HepG2 (cell line): ENCODE results near the gene NOXO1. TPM values are rescaled to one million over a fixed set of nuclear protein-coding genes. Genes with fewer than 3 reads are reported as not detected.
A peak's percentile ranks its signal among the peaks of the same experiment; 100 is the strongest.

ENCODE experiments used
- HNRNPL ChIP-seq: fragments of 200-400 bp; formaldehyde crosslinking; IDR thresholded peaks from 2 replicates; pipeline ENCODE4 v1.6.1; 2017; ENCODE audit warnings: mild to moderate bottlenecking, low read depth, low read length
- MZF1 ChIP-seq: sonication (generic); formaldehyde crosslinking; IDR thresholded peaks from 2 replicates; pipeline ENCODE4 v1.8.1; 2023; ENCODE audit warnings: mild to moderate bottlenecking, missing genetic modification reagents, borderline replicate concordance
- NFE2L2 ChIP-seq: fragments of 150-350 bp; IDR thresholded peaks from 2 replicates; pipeline ENCODE4 v1.6.1; 2014; ENCODE audit warnings: low read length
- REXO4 ChIP-seq: sonication (generic); formaldehyde crosslinking; IDR thresholded peaks from 2 replicates; pipeline ENCODE4 v1.8.0; 2022; ENCODE audit warnings: missing genetic modification reagents, mild to moderate bottlenecking, borderline replicate concordance
- SKI ChIP-seq: fragments of 450-650 bp; IDR thresholded peaks from one replicate; pipeline ENCODE4 v1.6.1; 2018; ENCODE audit warnings: mild to moderate bottlenecking; ENCODE audit not compliant: partially characterized antibody
- SP1 ChIP-seq, 2 experiments: fragments of 450-650 bp in 1 of 2; sonication (generic) in 1 of 2; formaldehyde crosslinking in 1 of 2; IDR thresholded peaks; 2 replicates each; pipeline versions ENCODE4 v1.4.0 to v1.6.1; 2016 to 2020; ENCODE audit warnings: missing genetic modification reagents in 1 of 2
- SRF ChIP-seq: IDR thresholded peaks from 2 replicates; pipeline ENCODE4 v1.6.1; 2011; ENCODE audit warnings: mild to moderate bottlenecking, low read depth, low read length, moderate library complexity
- THAP11 ChIP-seq: IDR thresholded peaks from 2 replicates; pipeline ENCODE4 v1.6.1; 2016; ENCODE audit warnings: missing biosample characterization, missing genetic modification reagents
- YEATS4 ChIP-seq: sonication (generic); formaldehyde crosslinking; IDR thresholded peaks from 2 replicates; pipeline ENCODE4 v1.4.0; 2020; ENCODE audit warnings: missing genetic modification reagents, borderline replicate concordance
- ZNF446 ChIP-seq: sonication (generic); formaldehyde crosslinking; IDR thresholded peaks from 2 replicates; pipeline ENCODE4 v1.5.0; 2020; ENCODE audit warnings: mild to moderate bottlenecking, missing genetic modification reagents
- ZNF546 ChIP-seq: sonication (generic); formaldehyde crosslinking; conservative IDR thresholded peaks from 2 replicates; pipeline ENCODE4 v1.8.1; 2023; ENCODE audit warnings: mild to moderate bottlenecking, missing genetic modification reagents
- ZSCAN29 ChIP-seq: sonication (generic); formaldehyde crosslinking; conservative IDR thresholded peaks from 2 replicates; pipeline ENCODE4 v1.4.0; 2020; ENCODE audit warnings: mild to moderate bottlenecking, missing genetic modification reagents
- polyA plus RNA-seq, 8 experiments: library from polyadenylated mRNA; depleted of rRNA in 3 of 8; stranded (reverse) in 7 of 8; unstranded in 1 of 8; fragments of >200 nt; fragmentation: Illumina TruSeq in 4 of 8; extraction: Trizol in 4 of 8; gene quantifications; 2 replicates each; pipeline versions ENCODE4 v1.2.1 to v1.2.3, GENCODE V29; 2011 to 2016; ENCODE audit warnings: low read depth in 4 of 8, missing spikeins in 1 of 8, mixed read lengths in 1 of 8; ENCODE audit not compliant: insufficient read depth in 1 of 8
- total RNA-seq, 5 experiments: library from RNA; depleted of rRNA; stranded (reverse); fragments of >200 nt; fragmentation: Illumina TruSeq; extraction: Trizol; gene quantifications; 2 replicates each; pipeline ENCODE4 v1.2.3, GENCODE V29; 2016; ENCODE audit warnings: low read depth in 1 of 5
- TF ChIP-seq, protein P1 (sequence below), 2 experiments: sonication (generic) in 1 of 2; formaldehyde crosslinking in 1 of 2; IDR thresholded peaks; 2 replicates each; pipeline versions ENCODE4 v1.6.1 to v1.9.0; 2014 to 2022; ENCODE audit warnings: antibody characterized with exemption in 1 of 2, borderline replicate concordance in 1 of 2, inconsistent platforms in 1 of 2, low read depth in 1 of 2, missing genetic modification reagents in 1 of 2
- TF ChIP-seq, protein P2 (sequence below): IDR thresholded peaks from 2 replicates; pipeline ENCODE4 v1.6.1; 2016; ENCODE audit warnings: mild to moderate bottlenecking
- TF ChIP-seq, protein P3 (sequence below): sonication (generic); formaldehyde crosslinking; conservative IDR thresholded peaks from 2 replicates; pipeline ENCODE4 v1.4.0; 2020; ENCODE audit warnings: missing genetic modification reagents
- TF ChIP-seq, protein P4 (sequence below): sonication (generic); formaldehyde crosslinking; IDR thresholded peaks from 2 replicates; pipeline ENCODE4 v1.4.0; 2020; ENCODE audit warnings: mild to moderate bottlenecking, missing genetic modification reagents

The NOXO1 gene
- total and polyA plus RNA-seq, 2 of the 13 experiments (the other 11 are each of a cell fraction or from before 2014, with no cell fraction given) = 0.69 to 1.4 TPM

DNA sequence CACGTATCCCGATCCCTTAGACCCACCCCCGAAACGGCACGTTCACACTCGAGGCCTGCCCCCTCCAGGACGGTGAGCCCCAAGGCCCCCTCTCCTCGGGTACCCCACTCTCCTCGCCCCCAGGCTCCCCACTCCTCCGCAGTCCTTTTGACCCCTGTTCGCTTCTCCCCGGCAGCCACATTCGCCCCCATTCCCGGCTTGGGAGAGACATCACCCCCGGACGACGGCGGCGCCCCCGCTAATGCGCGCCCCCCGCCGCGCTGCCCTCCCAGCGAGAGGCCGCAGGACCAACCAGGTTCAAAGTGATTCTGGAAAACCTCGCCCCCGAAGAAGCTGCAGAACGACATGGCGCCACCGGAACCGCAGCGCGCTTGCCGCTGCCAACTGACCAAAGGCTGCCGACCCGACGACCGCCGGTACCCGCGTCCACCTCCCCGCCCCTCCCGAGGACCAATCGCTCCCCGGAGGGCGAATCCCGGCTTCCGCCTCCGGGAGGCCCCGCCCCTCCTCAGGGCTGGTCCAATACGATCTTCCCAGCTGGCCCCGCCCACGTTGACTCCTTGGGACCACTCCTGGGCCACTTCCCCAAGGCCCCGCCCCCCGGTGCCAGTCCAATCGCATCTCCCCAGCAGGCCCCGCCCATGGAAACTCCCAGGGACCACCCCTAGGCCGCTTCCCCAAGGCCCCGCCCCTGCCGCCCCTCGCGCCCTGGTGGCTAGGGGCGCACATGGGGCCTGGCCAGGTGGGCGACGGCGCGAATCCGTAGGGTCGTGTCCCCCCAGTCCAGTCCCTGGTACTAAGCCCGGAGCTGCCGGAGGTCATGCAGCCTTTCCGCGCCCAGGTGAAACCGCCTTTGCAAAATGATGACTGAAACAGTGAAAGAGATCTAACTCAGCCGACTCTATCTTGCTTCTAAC, 38.2 kb downstream of the NOXO1 start, which contains the start of gene MSRB1 (continued):
- no peak for TF ChIP-seq ZNF446 (CRISPR knock-in tag)
- TF ChIP-seq MZF1 (CRISPR knock-in tag) = no peak
- no peak for TF ChIP-seq SRF
- TF ChIP-seq THAP11 (CRISPR knock-in tag) = peak; percentile 72
- TF ChIP-seq REXO4 (CRISPR knock-in tag) = 0 out of 2 replicates have a peak, but pooled peaks have one; percentile 70
- peak; percentile 75; the same call in 1 of the 2 replicates for TF ChIP-seq YEATS4
- TF ChIP-seq, protein P1, sequence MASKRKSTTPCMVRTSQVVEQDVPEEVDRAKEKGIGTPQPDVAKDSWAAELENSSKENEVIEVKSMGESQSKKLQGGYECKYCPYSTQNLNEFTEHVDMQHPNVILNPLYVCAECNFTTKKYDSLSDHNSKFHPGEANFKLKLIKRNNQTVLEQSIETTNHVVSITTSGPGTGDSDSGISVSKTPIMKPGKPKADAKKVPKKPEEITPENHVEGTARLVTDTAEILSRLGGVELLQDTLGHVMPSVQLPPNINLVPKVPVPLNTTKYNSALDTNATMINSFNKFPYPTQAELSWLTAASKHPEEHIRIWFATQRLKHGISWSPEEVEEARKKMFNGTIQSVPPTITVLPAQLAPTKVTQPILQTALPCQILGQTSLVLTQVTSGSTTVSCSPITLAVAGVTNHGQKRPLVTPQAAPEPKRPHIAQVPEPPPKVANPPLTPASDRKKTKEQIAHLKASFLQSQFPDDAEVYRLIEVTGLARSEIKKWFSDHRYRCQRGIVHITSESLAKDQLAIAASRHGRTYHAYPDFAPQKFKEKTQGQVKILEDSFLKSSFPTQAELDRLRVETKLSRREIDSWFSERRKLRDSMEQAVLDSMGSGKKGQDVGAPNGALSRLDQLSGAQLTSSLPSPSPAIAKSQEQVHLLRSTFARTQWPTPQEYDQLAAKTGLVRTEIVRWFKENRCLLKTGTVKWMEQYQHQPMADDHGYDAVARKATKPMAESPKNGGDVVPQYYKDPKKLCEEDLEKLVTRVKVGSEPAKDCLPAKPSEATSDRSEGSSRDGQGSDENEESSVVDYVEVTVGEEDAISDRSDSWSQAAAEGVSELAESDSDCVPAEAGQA (IDR thresholded peaks at IDR 0.05; ENCODE audit: low read depth) = no peak
- TF ChIP-seq, protein P1 (CRISPR knock-in tag; IDR thresholded peaks at IDR 0.05; ENCODE audit: borderline replicate concordance) = 0 out of 2 replicates have a peak, but pooled peaks have one; percentile 33
- 0 out of 2 replicates have a peak, but pooled peaks have one; percentile 55 for TF ChIP-seq ZSCAN29 (CRISPR knock-in tag)
- TF ChIP-seq, protein P2, sequence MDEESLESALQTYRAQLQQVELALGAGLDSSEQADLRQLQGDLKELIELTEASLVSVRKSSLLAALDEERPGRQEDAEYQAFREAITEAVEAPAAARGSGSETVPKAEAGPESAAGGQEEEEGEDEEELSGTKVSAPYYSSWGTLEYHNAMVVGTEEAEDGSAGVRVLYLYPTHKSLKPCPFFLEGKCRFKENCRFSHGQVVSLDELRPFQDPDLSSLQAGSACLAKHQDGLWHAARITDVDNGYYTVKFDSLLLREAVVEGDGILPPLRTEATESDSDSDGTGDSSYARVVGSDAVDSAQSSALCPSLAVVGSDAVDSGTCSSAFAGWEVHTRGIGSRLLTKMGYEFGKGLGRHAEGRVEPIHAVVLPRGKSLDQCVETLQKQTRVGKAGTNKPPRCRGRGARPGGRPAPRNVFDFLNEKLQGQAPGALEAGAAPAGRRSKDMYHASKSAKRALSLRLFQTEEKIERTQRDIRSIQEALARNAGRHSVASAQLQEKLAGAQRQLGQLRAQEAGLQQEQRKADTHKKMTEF = peak; percentile 26
- TF ChIP-seq SKI = no peak
- TF ChIP-seq, protein P3, sequence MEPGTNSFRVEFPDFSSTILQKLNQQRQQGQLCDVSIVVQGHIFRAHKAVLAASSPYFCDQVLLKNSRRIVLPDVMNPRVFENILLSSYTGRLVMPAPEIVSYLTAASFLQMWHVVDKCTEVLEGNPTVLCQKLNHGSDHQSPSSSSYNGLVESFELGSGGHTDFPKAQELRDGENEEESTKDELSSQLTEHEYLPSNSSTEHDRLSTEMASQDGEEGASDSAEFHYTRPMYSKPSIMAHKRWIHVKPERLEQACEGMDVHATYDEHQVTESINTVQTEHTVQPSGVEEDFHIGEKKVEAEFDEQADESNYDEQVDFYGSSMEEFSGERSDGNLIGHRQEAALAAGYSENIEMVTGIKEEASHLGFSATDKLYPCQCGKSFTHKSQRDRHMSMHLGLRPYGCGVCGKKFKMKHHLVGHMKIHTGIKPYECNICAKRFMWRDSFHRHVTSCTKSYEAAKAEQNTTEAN (CRISPR knock-in tag) = 0 out of 2 replicates have a peak, but pooled peaks have one; percentile 29
- TF ChIP-seq, protein P4, sequence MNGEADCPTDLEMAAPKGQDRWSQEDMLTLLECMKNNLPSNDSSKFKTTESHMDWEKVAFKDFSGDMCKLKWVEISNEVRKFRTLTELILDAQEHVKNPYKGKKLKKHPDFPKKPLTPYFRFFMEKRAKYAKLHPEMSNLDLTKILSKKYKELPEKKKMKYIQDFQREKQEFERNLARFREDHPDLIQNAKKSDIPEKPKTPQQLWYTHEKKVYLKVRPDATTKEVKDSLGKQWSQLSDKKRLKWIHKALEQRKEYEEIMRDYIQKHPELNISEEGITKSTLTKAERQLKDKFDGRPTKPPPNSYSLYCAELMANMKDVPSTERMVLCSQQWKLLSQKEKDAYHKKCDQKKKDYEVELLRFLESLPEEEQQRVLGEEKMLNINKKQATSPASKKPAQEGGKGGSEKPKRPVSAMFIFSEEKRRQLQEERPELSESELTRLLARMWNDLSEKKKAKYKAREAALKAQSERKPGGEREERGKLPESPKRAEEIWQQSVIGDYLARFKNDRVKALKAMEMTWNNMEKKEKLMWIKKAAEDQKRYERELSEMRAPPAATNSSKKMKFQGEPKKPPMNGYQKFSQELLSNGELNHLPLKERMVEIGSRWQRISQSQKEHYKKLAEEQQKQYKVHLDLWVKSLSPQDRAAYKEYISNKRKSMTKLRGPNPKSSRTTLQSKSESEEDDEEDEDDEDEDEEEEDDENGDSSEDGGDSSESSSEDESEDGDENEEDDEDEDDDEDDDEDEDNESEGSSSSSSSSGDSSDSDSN (CRISPR knock-in tag) = peak; percentile 61; the same call in 1 of the 2 replicates
- 0 out of 2 replicates have a peak, but pooled peaks have one; percentile 44 for TF ChIP-seq ZNF546 (CRISPR knock-in tag)
- TF ChIP-seq HNRNPL = 0 out of 2 replicates have a peak, but pooled peaks have one; percentile 22
- peak; percentile 59; the same call in 1 of the 2 replicates for TF ChIP-seq SP1 (IDR thresholded peaks at IDR 0.05)
- peak; percentile 92 for TF ChIP-seq SP1 (CRISPR knock-in tag; IDR thresholded peaks at IDR 0.05)
- no peak for TF ChIP-seq NFE2L2
